Mesendoderm (in vitro differentiated cells): Measurements from ENCODE around the gene CIT.

Experiments used
- DNase-seq: peaks from one replicate; pipeline ENCODE4 v3.0.0; 2013
- H2AK5ac ChIP-seq: 2 replicates; pipeline ENCODE4 v1.6.1; 2013; ENCODE audit warnings: low read length, inconsistent platforms
- H2BK120ac ChIP-seq: 2 replicates; pipeline ENCODE4 v1.6.1; 2013; ENCODE audit warnings: low read depth, mild to moderate bottlenecking, low read length, moderate library complexity, mixed read lengths
- H2BK15ac ChIP-seq: replicated peaks from 2 replicates; pipeline ENCODE4 v1.6.1; 2013; ENCODE audit warnings: low read depth, mild to moderate bottlenecking, moderate library complexity
- H2BK5ac ChIP-seq: 2 replicates; pipeline ENCODE4 v1.6.1; 2013; ENCODE audit warnings: low read length, inconsistent platforms
- H3K18ac ChIP-seq: 2 replicates; pipeline ENCODE4 v1.6.1; 2013; ENCODE audit warnings: mild to moderate bottlenecking, low read length, mixed read lengths
- H3K23ac ChIP-seq: one replicate; pipeline ENCODE4 v1.6.1; 2013; ENCODE audit warnings: low read length
- H3K27ac ChIP-seq: 2 replicates; pipeline ENCODE4 v1.5.1; 2013; ENCODE audit warnings: low read depth, mild to moderate bottlenecking, inconsistent platforms, low read length, moderate library complexity
- H3K27me3 ChIP-seq: 2 replicates; pipeline ENCODE4 v1.6.1; 2013; ENCODE audit warnings: low read length, control low read depth, mild to moderate bottlenecking, inconsistent platforms; ENCODE audit not compliant: insufficient read depth, poor library complexity
- H3K36me3 ChIP-seq: 2 replicates; pipeline ENCODE4 v1.6.1; 2013; ENCODE audit warnings: low read length, inconsistent platforms; ENCODE audit not compliant: control insufficient read depth, insufficient read depth
- H3K4ac ChIP-seq: one replicate; pipeline ENCODE4 v1.6.1; 2013; ENCODE audit warnings: low read depth, mild to moderate bottlenecking, low read length, moderate library complexity
- H3K4me1 ChIP-seq: 2 replicates; pipeline ENCODE4 v1.6.1; 2013; ENCODE audit warnings: low read depth, low read length, inconsistent platforms; ENCODE audit not compliant: control insufficient read depth
- H3K4me2 ChIP-seq: 2 replicates; pipeline ENCODE4 v1.6.1; 2013; ENCODE audit warnings: low read length
- H3K4me3 ChIP-seq: 2 replicates; pipeline ENCODE4 v1.5.1; 2013; ENCODE audit warnings: mild to moderate bottlenecking, low read length
- H3K56ac ChIP-seq: one replicate; pipeline ENCODE4 v1.6.1; 2013; ENCODE audit warnings: low read length
- H3K79me1 ChIP-seq: 2 replicates; pipeline ENCODE4 v1.6.1; 2013; ENCODE audit warnings: low read length, inconsistent platforms
- H3K79me2 ChIP-seq: 2 replicates; pipeline ENCODE4 v1.6.1; 2013; ENCODE audit warnings: mild to moderate bottlenecking, low read length; ENCODE audit not compliant: control insufficient read depth, insufficient read depth
- H3K9ac ChIP-seq: 2 replicates; pipeline ENCODE4 v1.6.1; 2013; ENCODE audit warnings: low read length, inconsistent platforms
- H4K5ac ChIP-seq: one replicate; pipeline ENCODE4 v1.6.1; 2013; ENCODE audit warnings: low read length
- H4K8ac ChIP-seq: one replicate; pipeline ENCODE4 v1.6.1; 2013; ENCODE audit warnings: low read depth, mild to moderate bottlenecking, control low read depth, low read length, moderate library complexity
- WGBS: extraction: QIAGEN DNeasy Blood & Tissue Kit; methylation state at CpG from one replicate; pipeline ENCODE4 v1.1.7; 2013; ENCODE audit warnings: low lambda C conversion rate, missing lambda C conversion rate; ENCODE audit not compliant: insufficient coverage; ENCODE audit errors: extremely low coverage; 5-methylcytosine and 5-hydroxymethylcytosine counted together

Gene CIT

GRCh38 chr12:119666226-119666795 is 210.8 kb downstream of the CIT start:
- Histone ChIP-seq H3K4me2 (no peak overlapping the region), H3K27ac (no peak overlapping the region), H3K4me3 (no peak overlapping the region), H3K18ac (no peak overlapping the region), H2AK5ac (no peak overlapping the region), H3K9ac (no peak overlapping the region), H2BK5ac (no peak overlapping the region), H3K56ac (no peak overlapping the region), H2BK15ac (no peak overlapping the region), H3K36me3 (no peaks in the 10 kb centered on the region), H3K27me3 (no peaks in the 10 kb centered on the region), H3K79me1 (peaks cover 10% of the 10 kb centered on the region), H3K4me1 (peaks cover 4% of the 10 kb centered on the region), H3K23ac (no peak overlapping the region), H3K4ac (no peak overlapping the region), H3K79me2 (peaks cover 10% of the 10 kb centered on the region), H4K8ac (no peak overlapping the region), H2BK120ac (no peak overlapping the region), H4K5ac (no peak overlapping the region)
- no peak for DNase-seq
- no CpG with 5 or more reads among the region's 2 CpGs for WGBS

- Histone ChIP-seq H3K18ac (no peak overlapping the region), H3K27ac (no peak overlapping the region), H3K9ac (no peak overlapping the region), H3K4me3 (no peak overlapping the region), H3K79me2 (peaks cover 10% of the 10 kb centered on the region), H3K56ac (no peak overlapping the region), H4K8ac (no peak overlapping the region), H3K27me3 (no peaks in the 10 kb centered on the region), H4K5ac (no peak overlapping the region), H3K79me1 (peaks cover 9% of the 10 kb centered on the region), H2BK15ac (no peak overlapping the region), H2BK120ac (no peak overlapping the region), H3K4me2 (no peak overlapping the region), H3K36me3 (no peaks in the 10 kb centered on the region), H3K4me1 (peaks cover 3% of the 10 kb centered on the region), H3K4ac (no peak overlapping the region), H2AK5ac (no peak overlapping the region), H2BK5ac (no peak overlapping the region), H3K23ac (no peak overlapping the region)
- WGBS, result no CpG with 5 or more reads among the region's 4 CpGs
- DNase-seq, result peak; percentile 31
Measured at GRCh38 chr12:119665164-119665929, 211.8 kb downstream of the CIT start.

- H3K4me3 ChIP-seq, result no peak overlapping the region
Measured at GRCh38 chr12:119664642-119665041, 212.5 kb downstream of the CIT start.

DNA sequence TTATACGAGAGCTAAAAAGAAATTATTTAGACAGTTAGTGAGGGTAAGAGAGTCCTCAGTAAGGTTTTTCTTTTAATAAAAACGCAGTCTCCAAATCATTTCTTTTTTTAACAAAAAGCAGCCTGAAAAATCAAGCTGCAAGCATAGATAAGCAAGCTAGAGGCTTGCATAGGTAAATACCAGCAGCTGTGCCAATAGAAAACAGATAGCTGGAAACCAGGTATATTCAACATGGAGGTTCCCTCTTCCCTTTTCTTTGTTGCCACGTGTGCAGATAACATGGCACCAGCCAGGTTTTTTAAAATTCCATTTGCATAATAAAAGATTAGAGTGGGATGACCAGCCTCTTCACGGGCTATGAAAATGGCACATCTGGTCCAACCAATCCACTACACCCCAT is 215.2 kb downstream of the CIT start:
- WGBS, result no CpG with 5 or more reads among the region's 4 CpGs

More at GRCh38 chr12:119664642-119665041, 212.5 kb downstream of the CIT start:
- Histone ChIP-seq H2BK15ac (no peak overlapping the region), H3K79me2 (peaks cover 6% of the 10 kb centered on the region), H2BK120ac (no peak overlapping the region), H3K79me1 (peaks cover 4% of the 10 kb centered on the region), H3K27me3 (no peaks in the 10 kb centered on the region), H4K5ac (no peak overlapping the region), H3K9ac (no peak overlapping the region), H3K4ac (no peak overlapping the region), H3K27ac (peak overlapping the region; percentile 12), H2BK5ac (no peak overlapping the region), H3K56ac (no peak overlapping the region), H3K4me2 (no peak overlapping the region), H3K4me1 (no peaks in the 10 kb centered on the region), H2AK5ac (no peak overlapping the region), H3K36me3 (no peaks in the 10 kb centered on the region), H3K18ac (no peak overlapping the region), H4K8ac (no peak overlapping the region), H3K23ac (no peak overlapping the region)
- DNase-seq, result no peak
- no CpG with 5 or more reads among the region's 1 CpG for WGBS

GRCh38 chr12:119660076-119660475 is 217.0 kb downstream of the CIT start:
- H3K4me1 ChIP-seq, result no peaks in the 10 kb centered on the region
- DNase-seq, result peak; percentile 28
- WGBS, result no CpG with 5 or more reads among the region's 5 CpGs

More for the DNA sequence above, 215.2 kb downstream of the CIT start:
- no peak for DNase-seq
- Histone ChIP-seq H3K27me3 (no peaks in the 10 kb centered on the region), H2BK5ac (no peak overlapping the region), H3K79me2 (no peaks in the 10 kb centered on the region), H3K18ac (no peak overlapping the region), H4K5ac (no peak overlapping the region), H2BK15ac (no peak overlapping the region), H3K4me1 (no peaks in the 10 kb centered on the region), H3K9ac (no peak overlapping the region), H3K36me3 (no peaks in the 10 kb centered on the region), H4K8ac (no peak overlapping the region), H3K79me1 (no peaks in the 10 kb centered on the region), H3K4me2 (no peak overlapping the region), H3K4me3 (no peak overlapping the region), H2BK120ac (no peak overlapping the region), H3K27ac (no peak overlapping the region), H3K4ac (no peak overlapping the region), H3K23ac (no peak overlapping the region), H3K56ac (no peak overlapping the region), H2AK5ac (no peak overlapping the region)

More at GRCh38 chr12:119660076-119660475, 217.0 kb downstream of the CIT start:
- H3K4me3 ChIP-seq, result no peak overlapping the region
- H3K27ac ChIP-seq, result no peak overlapping the region
- H4K8ac ChIP-seq, result no peak overlapping the region
- H3K56ac ChIP-seq, result no peak overlapping the region
- H2BK120ac ChIP-seq, result no peak overlapping the region
- H3K27me3 ChIP-seq, result no peaks in the 10 kb centered on the region
- no peak overlapping the region for H3K4ac ChIP-seq
- no peak overlapping the region for H3K9ac ChIP-seq
- H2AK5ac ChIP-seq, result no peak overlapping the region
- H2BK5ac ChIP-seq, result no peak overlapping the region
- H4K5ac ChIP-seq, result no peak overlapping the region
- no peak overlapping the region for H2BK15ac ChIP-seq
- no peak overlapping the region for H3K4me2 ChIP-seq
- no peaks in the 10 kb centered on the region for H3K36me3 ChIP-seq
- no peaks in the 10 kb centered on the region for H3K79me2 ChIP-seq
- no peak overlapping the region for H3K18ac ChIP-seq
- no peak overlapping the region for H3K23ac ChIP-seq
- H3K79me1 ChIP-seq, result no peaks in the 10 kb centered on the region
